ENCODE data around the gene LRRC2.

LRRC2 gene

GRCh38 chr3:46469680-46470357, 96.3 kb downstream of the LRRC2 start:
- in situ Hi-C loops (cut with MboI; ENCODE audit: low pct_unique_long_range_greater_than_20kb, low sequenced_read_pairs, unreplicated experiment): no loop called here
- TF ChIP-seq, protein P1, sequence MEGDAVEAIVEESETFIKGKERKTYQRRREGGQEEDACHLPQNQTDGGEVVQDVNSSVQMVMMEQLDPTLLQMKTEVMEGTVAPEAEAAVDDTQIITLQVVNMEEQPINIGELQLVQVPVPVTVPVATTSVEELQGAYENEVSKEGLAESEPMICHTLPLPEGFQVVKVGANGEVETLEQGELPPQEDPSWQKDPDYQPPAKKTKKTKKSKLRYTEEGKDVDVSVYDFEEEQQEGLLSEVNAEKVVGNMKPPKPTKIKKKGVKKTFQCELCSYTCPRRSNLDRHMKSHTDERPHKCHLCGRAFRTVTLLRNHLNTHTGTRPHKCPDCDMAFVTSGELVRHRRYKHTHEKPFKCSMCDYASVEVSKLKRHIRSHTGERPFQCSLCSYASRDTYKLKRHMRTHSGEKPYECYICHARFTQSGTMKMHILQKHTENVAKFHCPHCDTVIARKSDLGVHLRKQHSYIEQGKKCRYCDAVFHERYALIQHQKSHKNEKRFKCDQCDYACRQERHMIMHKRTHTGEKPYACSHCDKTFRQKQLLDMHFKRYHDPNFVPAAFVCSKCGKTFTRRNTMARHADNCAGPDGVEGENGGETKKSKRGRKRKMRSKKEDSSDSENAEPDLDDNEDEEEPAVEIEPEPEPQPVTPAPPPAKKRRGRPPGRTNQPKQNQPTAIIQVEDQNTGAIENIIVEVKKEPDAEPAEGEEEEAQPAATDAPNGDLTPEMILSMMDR (IDR thresholded peaks at IDR 0.05; ENCODE audit: extremely low read depth, insufficient read depth, missing control alignments): no peak
- no peak for DNase-seq (ENCODE audit: low spot score)

DNA sequence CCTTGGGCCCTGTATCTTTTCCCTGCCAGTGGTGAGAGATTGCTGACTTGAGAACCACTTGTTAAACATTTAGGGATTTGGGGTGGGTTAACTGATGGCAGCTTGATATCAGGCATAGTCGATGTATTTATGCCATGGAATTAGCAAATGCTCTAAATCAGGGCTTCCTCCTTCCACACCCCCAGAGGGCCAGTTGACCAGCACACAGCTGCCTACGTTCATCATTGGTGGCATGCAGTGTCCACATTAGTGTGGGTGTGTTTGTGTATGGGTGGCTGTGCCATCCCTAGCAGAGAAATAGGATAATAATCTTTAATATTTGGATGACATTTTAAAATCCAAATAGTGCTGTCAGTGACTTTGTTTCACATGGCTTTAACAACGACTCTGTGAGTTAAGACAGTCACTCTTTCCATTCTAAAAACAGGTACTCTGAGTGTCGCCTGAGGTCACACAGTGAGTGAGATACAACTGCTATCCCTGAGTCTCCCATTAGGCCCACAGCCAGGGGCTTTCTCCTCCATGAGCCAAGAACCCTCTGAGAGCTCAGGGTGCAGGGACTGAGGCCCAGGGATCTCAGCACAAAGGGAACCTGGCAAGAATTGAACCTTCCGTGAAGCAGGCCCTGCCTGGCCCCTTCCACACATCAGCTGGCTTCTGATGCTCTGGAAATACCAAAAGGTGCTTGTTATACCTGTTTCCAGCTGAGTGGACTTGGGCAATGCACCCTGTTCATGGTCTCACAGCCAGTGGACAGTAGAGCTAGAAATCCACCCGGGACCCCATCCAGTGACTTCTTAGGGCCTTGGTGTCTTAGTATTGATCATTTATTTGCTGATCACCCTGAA, 97.1 kb downstream of the LRRC2 start:
- in situ Hi-C loops (cut with MboI; ENCODE audit: low pct_unique_long_range_greater_than_20kb, low sequenced_read_pairs, unreplicated experiment): no loop called here

DNA sequence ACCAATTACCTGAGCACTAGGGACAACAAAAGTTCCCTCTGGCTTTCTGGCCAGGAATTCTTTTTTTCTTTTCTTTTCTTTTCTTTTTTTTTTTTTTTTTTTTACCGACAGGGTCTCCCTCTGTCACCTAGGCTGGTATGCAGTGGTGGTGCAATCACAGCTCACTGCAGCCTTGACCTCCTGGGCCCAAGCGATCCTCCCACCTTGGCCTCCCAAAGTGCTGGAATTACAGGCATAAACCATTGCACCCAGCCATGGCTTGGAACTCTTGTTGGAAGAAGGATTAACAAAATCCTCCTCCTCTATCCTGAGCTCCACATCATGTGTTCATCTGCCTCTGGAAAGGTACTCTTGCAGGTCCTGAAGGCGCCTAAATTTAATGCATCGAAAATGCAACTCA, 98.5 kb downstream of the LRRC2 start:
- in situ Hi-C loops (cut with MboI; ENCODE audit: low pct_unique_long_range_greater_than_20kb, low sequenced_read_pairs, unreplicated experiment): no loop called here
- no peak for DNase-seq (ENCODE audit: low spot score)
- TF ChIP-seq, protein P1 (IDR thresholded peaks at IDR 0.05; ENCODE audit: extremely low read depth, insufficient read depth, missing control alignments): no peak

More for the DNA sequence above, 97.1 kb downstream of the LRRC2 start:
- DNase-seq (ENCODE audit: low spot score): no peak
- TF ChIP-seq, protein P1 (IDR thresholded peaks at IDR 0.05; ENCODE audit: extremely low read depth, insufficient read depth, missing control alignments): no peak

DNA sequence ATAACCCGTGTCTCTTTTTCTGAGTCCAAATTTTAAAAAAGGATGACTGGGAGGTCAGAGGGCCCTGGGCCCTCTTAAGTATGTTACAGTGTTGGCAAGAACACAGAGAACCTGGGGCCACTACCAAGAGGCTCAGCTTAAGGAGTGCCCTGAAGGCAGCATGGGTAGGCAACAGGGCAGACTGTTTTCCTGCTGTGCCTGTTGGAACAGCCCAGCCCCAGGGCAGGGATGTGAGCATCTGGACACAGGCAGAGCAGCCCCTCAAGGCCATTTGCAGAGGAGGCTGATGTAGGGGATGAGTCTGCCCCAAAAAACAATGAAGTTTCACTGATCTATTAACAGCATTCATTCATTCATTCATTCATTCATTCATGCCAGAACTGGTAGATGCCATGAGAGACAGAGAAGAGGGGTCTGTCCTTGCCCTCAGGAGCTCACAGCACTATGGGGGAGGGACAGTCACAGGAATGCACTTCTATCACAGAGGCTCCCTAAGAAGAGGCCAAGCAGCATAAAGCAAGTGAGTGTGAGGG, 99.2 kb downstream of the LRRC2 start:
- DNase-seq (ENCODE audit: low spot score): no peak
- in situ Hi-C loops (cut with MboI; ENCODE audit: low pct_unique_long_range_greater_than_20kb, low sequenced_read_pairs, unreplicated experiment): no loop called here
- TF ChIP-seq, protein P1 (IDR thresholded peaks at IDR 0.05; ENCODE audit: extremely low read depth, insufficient read depth, missing control alignments): no peak

GRCh38 chr3:46466273-46466672, 99.8 kb downstream of the LRRC2 start:
- in situ Hi-C loops (cut with MboI; ENCODE audit: low pct_unique_long_range_greater_than_20kb, low sequenced_read_pairs, unreplicated experiment): no loop called here

More at GRCh38 chr3:46466273-46466672, 99.8 kb downstream of the LRRC2 start:
- DNase-seq (ENCODE audit: low spot score): no peak
- TF ChIP-seq, protein P1 (IDR thresholded peaks at IDR 0.05; ENCODE audit: extremely low read depth, insufficient read depth, missing control alignments): no peak
